Measurements from ENCODE around the gene DLL1. TPM values are rescaled to one million over a fixed set of nuclear protein-coding genes. Genes with fewer than 3 reads are reported as not detected.

Gene DLL1
- total RNA-seq, 5 donors from 2014 or later (not counting 1 experiment from before 2014, with no cell fraction given) = 3.3 to 8.6 (median 4.7) TPM

DNA sequence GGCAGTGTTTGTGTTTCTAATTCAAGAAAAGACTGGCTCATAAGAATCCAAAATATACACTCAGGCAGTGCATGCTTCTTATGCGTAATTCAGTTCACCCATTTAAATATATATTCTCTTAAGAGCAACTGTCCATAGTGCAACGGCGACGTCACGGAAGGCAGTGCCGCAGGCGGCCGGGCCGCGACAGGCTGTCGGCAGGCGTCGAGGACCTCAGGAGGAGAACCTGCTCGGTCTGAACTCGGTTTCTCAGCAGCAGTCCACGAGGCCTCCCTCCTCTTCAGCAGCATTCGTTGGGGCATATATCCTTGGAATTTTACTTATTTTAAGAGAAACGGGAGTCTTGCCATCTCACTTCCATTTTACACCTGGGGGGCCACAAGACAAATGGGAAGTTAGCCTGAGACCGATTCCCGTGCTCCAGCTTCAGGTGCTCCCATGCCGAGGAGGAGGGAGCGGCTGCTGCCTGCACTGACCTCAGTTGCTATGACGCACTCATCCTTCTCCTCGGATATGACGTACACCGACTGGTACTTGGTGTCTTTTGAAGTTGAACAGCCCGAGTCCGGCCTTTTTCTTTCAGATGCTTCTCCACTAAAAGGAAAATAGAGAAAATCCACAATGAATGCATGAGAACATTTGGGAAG lies 8.2 kb downstream of the DLL1 start:
- Histone ChIP-seq H3K4me1 (ENCODE audit: control insufficient read depth in 1 of 2, extremely low read depth in 1 of 2, insufficient read depth in 2 of 2, low read length in 2 of 2) (peaks cover 27 to 35% of the 10 kb centered on the region in 2 experiments), H3K27me3 (replicated peaks in 1 of 2; ENCODE audit: control insufficient read depth in 2 of 2, extremely low read depth in 1 of 2, insufficient read depth in 2 of 2, low read length in 1 of 2) (peaks cover 0 to 63% of the 10 kb centered on the region in 2 experiments), H3K4me3 (ENCODE audit: control insufficient read depth in 1 of 2, extremely low read depth in 1 of 2, low read length in 1 of 2) (no peak overlapping the region), H3K9me3 (no peaks in the 10 kb centered on the region), H3K27ac (ENCODE audit: low read length) (no peak overlapping the region), H3K36me3 (ENCODE audit: control insufficient read depth in 2 of 2, extremely low read depth in 1 of 2, insufficient read depth in 1 of 2, low read length in 1 of 2) (peaks cover 0 to 3% of the 10 kb centered on the region in 2 donors)
- DNase-seq = no peak
- 95% methylated on average over 23 of the region's 28 CpGs for WGBS (ENCODE audit: insufficient coverage)
- no peak for ATAC-seq (replicated peaks in 1 of 4)
- H3K36me3 Mint-ChIP-seq = peaks cover 6% of the 10 kb centered on the region
- ChIA-PET CTCF (interaction anchor here in 1 of 2 donors (0.6 kb wide), 1 partner anchor 57 kb away, joined by 3 read pairs; no protein-coding TSS in a partner anchor), POLR2A (no interaction called here)
- H3K9me3 Mint-ChIP-seq = no peaks in the 10 kb centered on the region
- H3K4me1 Mint-ChIP-seq = peaks cover 27 to 30% (median 28%) of the 10 kb centered on the region in 3 donors
- H3K27ac Mint-ChIP-seq = no peak overlapping the region
- peaks cover 0 to 10% of the 10 kb centered on the region in 2 donors for H3K27me3 Mint-ChIP-seq
- H3K4me3 Mint-ChIP-seq = no peak overlapping the region

DNA sequence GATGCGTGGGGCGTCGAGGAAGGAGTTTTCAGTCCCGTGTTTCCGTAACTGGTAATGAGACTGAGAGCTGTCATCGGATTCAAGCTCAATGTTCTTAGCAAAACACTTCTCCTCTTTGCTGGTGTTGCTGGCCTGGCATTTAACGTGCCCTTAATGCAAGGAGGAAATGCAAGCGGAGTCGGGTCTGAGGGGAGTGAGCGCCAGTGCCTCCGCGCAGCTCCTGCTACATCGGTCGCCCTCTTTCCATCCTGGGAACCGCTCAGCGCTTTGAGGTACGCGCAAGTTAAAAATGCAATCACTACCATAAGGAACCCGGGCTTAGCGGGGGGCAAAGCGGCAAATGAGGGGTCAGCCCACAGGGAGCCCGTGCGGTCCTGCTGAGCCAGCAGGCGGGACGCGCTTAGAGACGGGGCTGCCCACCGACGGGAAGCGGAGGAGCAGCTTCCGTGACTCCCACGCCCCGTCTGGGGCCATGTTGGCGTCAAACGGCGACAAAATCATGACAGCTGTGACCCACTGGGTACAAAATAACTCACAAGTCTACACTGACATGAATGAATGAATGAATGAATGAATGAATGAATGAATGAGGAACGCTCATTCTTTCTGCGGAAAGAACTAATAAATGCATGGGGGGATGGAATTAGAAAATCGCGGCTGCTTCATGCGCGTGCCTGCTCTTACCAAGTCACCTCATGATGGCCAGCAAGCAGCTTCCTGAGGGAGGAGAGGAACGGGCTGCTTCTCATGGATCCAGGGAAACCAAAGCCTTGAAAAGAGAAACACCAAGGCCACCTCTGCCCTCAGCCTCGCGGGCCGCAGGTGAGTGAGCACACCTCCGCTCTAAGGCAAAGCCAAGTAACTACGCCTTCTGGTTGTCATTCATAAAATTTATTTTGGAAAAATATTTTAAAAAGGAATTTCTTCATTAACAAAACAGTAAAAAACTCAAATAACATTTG lies 9.3 kb downstream of the DLL1 start:
- DNase-seq (no peak), ATAC-seq (replicated peaks in 1 of 4) (no peak)
- WGBS (ENCODE audit: insufficient coverage) = 97% methylated on average over 18 of the region's 48 CpGs
- no peak overlapping the region for H3K4me3 ChIP-seq (ENCODE audit: control insufficient read depth in 1 of 2, extremely low read depth in 1 of 2, low read length in 1 of 2)
- Mint-ChIP-seq H3K4me3 (no peak overlapping the region), H3K4me1 (peaks cover 25 to 28% (median 26%) of the 10 kb centered on the region in 3 donors), H3K36me3 (peaks cover 6% of the 10 kb centered on the region), H3K9me3 (no peaks in the 10 kb centered on the region), H3K27ac (no peak overlapping the region), H3K27me3 (peaks cover 0 to 7% of the 10 kb centered on the region in 2 donors)
- ChIA-PET CTCF (interaction anchor here in 1 of 2 donors (0.6 kb wide), 1 partner anchor 56 kb away, joined by 3 read pairs; no protein-coding TSS in a partner anchor), POLR2A (no interaction called here)
- H3K27ac ChIP-seq (ENCODE audit: low read length) = peak overlapping the region; percentile 64
- no peaks in the 10 kb centered on the region for H3K9me3 ChIP-seq
- H3K36me3 ChIP-seq (ENCODE audit: control insufficient read depth in 2 of 2, extremely low read depth in 1 of 2, insufficient read depth in 1 of 2, low read length in 1 of 2) = peaks cover 0 to 3% of the 10 kb centered on the region in 2 donors
- peaks cover 26 to 31% of the 10 kb centered on the region in 2 experiments for H3K4me1 ChIP-seq (ENCODE audit: control insufficient read depth in 1 of 2, extremely low read depth in 1 of 2, insufficient read depth in 2 of 2, low read length in 2 of 2)
- peaks cover 0 to 55% of the 10 kb centered on the region in 2 experiments for H3K27me3 ChIP-seq (replicated peaks in 1 of 2; ENCODE audit: control insufficient read depth in 2 of 2, extremely low read depth in 1 of 2, insufficient read depth in 2 of 2, low read length in 1 of 2)

DNA sequence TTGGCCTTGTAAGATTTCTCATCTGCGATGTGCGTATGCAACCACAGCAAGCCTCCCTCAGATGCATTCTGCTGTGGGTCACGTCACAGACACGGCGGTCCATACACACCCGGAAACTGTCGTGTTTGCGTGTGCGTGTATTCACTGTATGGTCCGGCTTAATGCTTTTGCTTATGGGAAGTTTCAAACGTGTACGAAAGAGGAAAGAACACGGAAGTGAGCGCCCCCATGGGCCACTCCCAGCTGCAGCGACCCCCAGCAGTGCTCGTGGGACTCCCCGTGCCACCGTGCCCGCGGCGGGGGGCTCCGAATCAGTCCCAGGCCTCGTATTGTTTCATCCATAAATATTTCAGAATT lies 10.2 kb downstream of the DLL1 start:
- no peaks in the 10 kb centered on the region for H3K9me3 Mint-ChIP-seq

DNA sequence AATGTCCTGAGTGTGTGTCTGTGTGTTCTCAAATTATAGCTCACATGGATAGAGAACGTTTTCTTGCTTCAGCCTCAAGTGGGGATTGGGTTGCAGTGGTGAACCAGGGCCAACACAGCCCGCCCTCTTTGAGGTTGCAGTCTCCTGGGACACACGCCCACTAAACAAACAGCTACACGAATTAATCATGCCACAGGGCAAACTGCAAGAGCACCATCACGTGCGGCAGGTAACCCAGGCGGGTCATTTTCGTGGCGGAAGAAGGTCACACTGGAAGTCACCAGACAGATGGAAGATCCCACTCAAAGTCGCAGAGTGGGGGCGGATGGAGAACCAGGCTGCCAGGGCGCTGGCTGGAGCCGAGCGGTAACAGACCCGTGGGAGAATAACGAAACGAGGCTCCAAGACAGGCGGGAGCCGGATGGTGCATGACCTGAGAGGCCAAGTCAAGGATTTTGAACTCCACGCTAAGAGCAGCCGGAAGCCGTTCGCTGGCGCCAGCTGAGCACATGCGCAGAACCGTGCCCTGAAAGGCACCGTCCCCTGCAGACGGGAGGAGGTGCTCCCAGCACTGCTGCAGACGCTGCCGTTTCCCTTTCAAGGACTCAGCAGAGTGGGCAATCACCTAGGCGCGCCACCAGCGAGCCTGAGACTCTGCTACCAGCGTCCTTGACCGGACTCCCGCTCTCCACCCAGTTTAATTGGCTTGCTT lies 10.7 kb downstream of the DLL1 start:
- WGBS (ENCODE audit: insufficient coverage) = 72% methylated on average over 35 of the region's 36 CpGs
- Mint-ChIP-seq H3K27ac (peak overlapping the region; percentile 80 to 87), H3K36me3 (peaks cover under 1% of the 10 kb centered on the region), H3K27me3 (peaks cover 0 to 2% of the 10 kb centered on the region in 2 donors), H3K9me3 (no peaks in the 10 kb centered on the region), H3K4me1 (peaks cover 24 to 28% (median 25%) of the 10 kb centered on the region in 3 donors), H3K4me3 (peak overlapping the region; percentile 66 to 78 (median 73))
- peak; percentile 72 to 86 (median 82) for ATAC-seq (replicated peaks in 1 of 4)
- Histone ChIP-seq H3K4me3 (ENCODE audit: control insufficient read depth in 1 of 2, extremely low read depth in 1 of 2, low read length in 1 of 2) (peak overlapping the region in 1 of 2 donors; percentile 48), H3K9me3 (no peaks in the 10 kb centered on the region), H3K36me3 (ENCODE audit: control insufficient read depth in 2 of 2, extremely low read depth in 1 of 2, insufficient read depth in 1 of 2, low read length in 1 of 2) (peaks cover 0 to 3% of the 10 kb centered on the region in 2 donors), H3K27me3 (replicated peaks in 1 of 2; ENCODE audit: control insufficient read depth in 2 of 2, extremely low read depth in 1 of 2, insufficient read depth in 2 of 2, low read length in 1 of 2) (peaks cover 0 to 49% of the 10 kb centered on the region in 2 experiments), H3K27ac (ENCODE audit: low read length) (peak overlapping the region; percentile 64), H3K4me1 (ENCODE audit: control insufficient read depth in 1 of 2, extremely low read depth in 1 of 2, insufficient read depth in 2 of 2, low read length in 2 of 2) (peaks cover 29 to 31% of the 10 kb centered on the region in 2 experiments)
- DNase-seq = peak in 26 of 35 experiments; percentile 30 to 78 (median 57)
- CTCF ChIA-PET = no interaction called here
- POLR2A ChIA-PET = no interaction called here

More for the DNA sequence above, 10.2 kb downstream of the DLL1 start:
- H3K4me1 ChIP-seq (ENCODE audit: control insufficient read depth in 1 of 2, extremely low read depth in 1 of 2, insufficient read depth in 2 of 2, low read length in 2 of 2) = peaks cover 29 to 31% of the 10 kb centered on the region in 2 experiments
- ATAC-seq (replicated peaks in 1 of 4) = peak; percentile 54 to 75 (median 64)
- peak overlapping the region in 1 of 2 donors; percentile 48 for H3K4me3 ChIP-seq (ENCODE audit: control insufficient read depth in 1 of 2, extremely low read depth in 1 of 2, low read length in 1 of 2)
- peaks cover 0 to 6% of the 10 kb centered on the region in 2 donors for H3K27me3 Mint-ChIP-seq
- H3K36me3 ChIP-seq (ENCODE audit: control insufficient read depth in 2 of 2, extremely low read depth in 1 of 2, insufficient read depth in 1 of 2, low read length in 1 of 2) = peaks cover 0 to 3% of the 10 kb centered on the region in 2 donors
- peak in 6 of 35 experiments; percentile 25 to 50 (median 40) for DNase-seq
- H3K27ac ChIP-seq (ENCODE audit: low read length) = peak overlapping the region; percentile 64
- peaks cover 24 to 28% (median 25%) of the 10 kb centered on the region in 3 donors for H3K4me1 Mint-ChIP-seq
- peaks cover 0 to 52% of the 10 kb centered on the region in 2 experiments for H3K27me3 ChIP-seq (replicated peaks in 1 of 2; ENCODE audit: control insufficient read depth in 2 of 2, extremely low read depth in 1 of 2, insufficient read depth in 2 of 2, low read length in 1 of 2)
- H3K36me3 Mint-ChIP-seq = peaks cover 3% of the 10 kb centered on the region
- ChIA-PET CTCF (no interaction called here), POLR2A (no interaction called here)
- 68% methylated on average over 17 of the region's 23 CpGs for WGBS (ENCODE audit: insufficient coverage)
- H3K4me3 Mint-ChIP-seq = peak overlapping the region; percentile 66 to 78 (median 73)
- no peaks in the 10 kb centered on the region for H3K9me3 ChIP-seq
- H3K27ac Mint-ChIP-seq = peak overlapping the region; percentile 80 to 87

DNA sequence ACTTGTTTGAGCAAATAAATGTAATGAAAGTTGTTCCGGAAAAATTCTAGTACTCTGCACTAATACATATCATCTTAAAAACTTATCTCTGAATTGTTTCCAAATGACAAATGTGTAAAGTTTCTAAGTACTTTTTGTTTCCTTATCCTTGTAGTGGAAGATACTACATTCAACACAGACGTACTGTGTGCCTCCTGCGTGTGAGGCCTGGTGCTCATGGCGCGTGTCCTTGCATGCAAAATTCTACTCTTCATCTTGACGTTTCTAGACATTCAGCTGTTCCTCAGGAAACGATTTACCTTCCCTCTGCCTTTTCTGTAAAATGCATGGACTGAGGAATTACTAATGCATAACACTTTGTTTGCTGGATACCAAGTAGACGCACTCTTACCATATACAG lies 11.5 kb downstream of the DLL1 start:
- Histone ChIP-seq H3K9me3 (no peaks in the 10 kb centered on the region), H3K27me3 (replicated peaks in 1 of 2; ENCODE audit: control insufficient read depth in 2 of 2, extremely low read depth in 1 of 2, insufficient read depth in 2 of 2, low read length in 1 of 2) (peaks cover 0 to 50% of the 10 kb centered on the region in 2 experiments), H3K27ac (ENCODE audit: low read length) (no peak overlapping the region), H3K4me1 (ENCODE audit: control insufficient read depth in 1 of 2, extremely low read depth in 1 of 2, insufficient read depth in 2 of 2, low read length in 2 of 2) (peaks cover 29 to 34% of the 10 kb centered on the region in 2 experiments), H3K4me3 (ENCODE audit: control insufficient read depth in 1 of 2, extremely low read depth in 1 of 2, low read length in 1 of 2) (no peak overlapping the region), H3K36me3 (ENCODE audit: control insufficient read depth in 2 of 2, extremely low read depth in 1 of 2, insufficient read depth in 1 of 2, low read length in 1 of 2) (peaks cover 0 to 3% of the 10 kb centered on the region in 2 donors)
- H3K9me3 Mint-ChIP-seq = no peaks in the 10 kb centered on the region
- H3K4me1 Mint-ChIP-seq = peaks cover 24 to 28% (median 25%) of the 10 kb centered on the region in 3 donors
- DNase-seq (no peak), ATAC-seq (replicated peaks in 1 of 4) (no peak)
- ChIA-PET CTCF (no interaction called here), POLR2A (no interaction called here)
- peak overlapping the region in 2 of 3 donors; percentile 1 to 73 for H3K4me3 Mint-ChIP-seq
- H3K36me3 Mint-ChIP-seq = no peaks in the 10 kb centered on the region
- 97% methylated on average over 5 of the region's 8 CpGs for WGBS (ENCODE audit: insufficient coverage)
- H3K27ac Mint-ChIP-seq = peak overlapping the region; percentile 76 to 87
- no peaks in the 10 kb centered on the region for H3K27me3 Mint-ChIP-seq

All from T-cell (primary cell).